Erythroblast (primary cell): ENCODE measurements around the gene CYB561D2.

ENCODE experiments used
- GATA1 ChIP-seq: IDR thresholded peaks from 2 replicates; pipeline ENCODE4 v1.6.1; 2011; ENCODE audit warnings: low read depth, mild to moderate bottlenecking, control low read depth, low read length, moderate library complexity
- POLR2A ChIP-seq: IDR thresholded peaks from 2 replicates; pipeline ENCODE4 v1.6.1; 2011; ENCODE audit warnings: mild to moderate bottlenecking, low read length

DNA sequence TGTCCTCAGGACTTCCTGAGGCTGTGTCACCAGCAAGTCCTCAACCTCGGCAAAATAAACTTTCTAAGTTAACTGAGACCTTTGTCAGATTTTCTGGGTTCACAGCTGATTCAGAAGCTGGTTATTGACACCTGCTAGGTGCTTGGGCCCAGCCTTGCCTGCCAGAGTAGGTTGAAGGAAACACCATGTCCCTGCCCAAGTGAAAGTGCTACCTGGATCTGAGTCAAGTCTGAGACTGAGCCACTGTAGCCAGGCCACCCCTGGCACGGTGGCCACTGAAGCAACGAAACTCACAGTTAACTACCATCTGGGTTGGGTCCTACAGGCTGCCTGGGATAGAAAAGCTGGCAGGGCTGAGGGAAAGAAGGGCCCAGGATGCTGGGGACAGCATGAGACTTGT lies 36.3 kb upstream of the CYB561D2 start:
- TF ChIP-seq POLR2A, result no peak
- TF ChIP-seq GATA1, result no peak
